ENCODE results near the gene IFRD2. TPM values are rescaled to one million over a fixed set of nuclear protein-coding genes. Genes with fewer than 3 reads are reported as not detected.

Gene IFRD2
- total and polyA plus RNA-seq, 2 of the 8 experiments (the other 6 are each of a cell fraction or from before 2014, with no cell fraction given) = 76.7 to 88.8 TPM

DNA sequence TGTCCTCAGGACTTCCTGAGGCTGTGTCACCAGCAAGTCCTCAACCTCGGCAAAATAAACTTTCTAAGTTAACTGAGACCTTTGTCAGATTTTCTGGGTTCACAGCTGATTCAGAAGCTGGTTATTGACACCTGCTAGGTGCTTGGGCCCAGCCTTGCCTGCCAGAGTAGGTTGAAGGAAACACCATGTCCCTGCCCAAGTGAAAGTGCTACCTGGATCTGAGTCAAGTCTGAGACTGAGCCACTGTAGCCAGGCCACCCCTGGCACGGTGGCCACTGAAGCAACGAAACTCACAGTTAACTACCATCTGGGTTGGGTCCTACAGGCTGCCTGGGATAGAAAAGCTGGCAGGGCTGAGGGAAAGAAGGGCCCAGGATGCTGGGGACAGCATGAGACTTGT, 22.1 kb upstream of the IFRD2 start:
- Histone ChIP-seq H3K18ac (ENCODE audit: extremely low read depth, low read length) (no peak overlapping the region), H3K4me2 (ENCODE audit: insufficient read depth in 1 of 2, low read depth in 2 of 2, low read length in 2 of 2) (no peak overlapping the region), H3K23ac (ENCODE audit: insufficient read length) (no peak overlapping the region), H3K36me3 (ENCODE audit: control insufficient read depth in 2 of 4, insufficient read depth in 4 of 4, low read length in 3 of 4) (peaks cover 9 to 27% (median 21%) of the 10 kb centered on the region in 4 experiments), H3K27me3 (replicated peaks in 1 of 4; ENCODE audit: control insufficient read depth in 3 of 4, extremely low read depth in 1 of 4, insufficient read depth in 3 of 4, low read length in 3 of 4) (no peaks in the 10 kb centered on the region), H3K79me2 (ENCODE audit: control insufficient read depth in 1 of 2, insufficient read depth in 2 of 2, low read length in 2 of 2) (peaks cover 0 to 10% of the 10 kb centered on the region in 2 experiments; a peak in 2 of 4 replicates), H2AFZ (ENCODE audit: low read length) (no peak overlapping the region), H3K4ac (replicated peaks; ENCODE audit: insufficient read length, low read depth, low read length) (no peak overlapping the region), H3K56ac (replicated peaks; ENCODE audit: insufficient read length, low read depth, low read length) (no peak overlapping the region), H3K79me1 (ENCODE audit: low read depth, low read length) (peaks cover 9% of the 10 kb centered on the region), H2BK20ac (ENCODE audit: low read length) (no peak overlapping the region), H3K14ac (ENCODE audit: insufficient read length) (no peak overlapping the region), H2BK15ac (ENCODE audit: low read length) (no peak overlapping the region), H4K5ac (ENCODE audit: insufficient read length, low read depth, low read length) (no peak overlapping the region), H3K9ac (replicated peaks in 1 of 4; ENCODE audit: extremely low read depth in 1 of 4, low read depth in 3 of 4, low read length in 3 of 4) (no peak overlapping the region), H3K4me3 (ENCODE audit: extremely low read depth in 1 of 4, insufficient read depth in 2 of 4, low read depth in 3 of 4, low read length in 4 of 4) (no peak overlapping the region), H3K27ac (ENCODE audit: low read depth, low read length) (no peak overlapping the region), H4K91ac (replicated peaks; ENCODE audit: insufficient read length, low read length) (no peak overlapping the region), H4K8ac (ENCODE audit: extremely low read depth, insufficient read depth, low read length) (no peak overlapping the region), H2AK5ac (ENCODE audit: low read depth, low read length) (no peak overlapping the region), H4K20me1 (replicated peaks in 1 of 2; ENCODE audit: control insufficient read depth in 1 of 2, insufficient read depth in 2 of 2, low read length in 2 of 2) (peaks cover 16 to 26% of the 10 kb centered on the region in 2 experiments), H3K9me3 (ENCODE audit: insufficient read depth in 2 of 2, low read depth in 1 of 2, low read length in 1 of 2) (peaks cover 7 to 13% of the 10 kb centered on the region in 2 experiments; a peak in 2 of 4 replicates), H2BK12ac (ENCODE audit: low read depth, low read length) (no peak overlapping the region), H3K4me1 (replicated peaks in 1 of 4; ENCODE audit: control insufficient read depth in 3 of 4, insufficient read depth in 4 of 4, low read length in 3 of 4) (peaks cover 0 to 3% (median 1%) of the 10 kb centered on the region in 4 experiments; a peak in 1 of 7 replicates), H2BK120ac (replicated peaks; ENCODE audit: low read depth, low read length) (no peak overlapping the region), H3K23me2 (ENCODE audit: low read depth, low read length) (no peaks in the 10 kb centered on the region), H2BK5ac (ENCODE audit: low read depth, low read length) (no peak overlapping the region)
- no peak for FAIRE-seq
- ChIA-PET CTCF (ENCODE audit: partially characterized antibody) (interaction anchor here (0.6 to 1.8 kb wide), 5 partner anchors 9 to 657 kb away, joined by 3 to 12 read pairs (median 4); partner anchors contain the start of genes HYAL3, LSMEM2 and NAA80), POLR2A (ENCODE audit: partially characterized antibody) (interaction anchor here (1.1 to 12.6 kb wide), 4 partner anchors 12 to 36 kb away, joined by 3 to 149 read pairs (median 6); partner anchors contain the start of genes CYB561D2, HYAL1, HYAL3 and NAA80)
- WGBS, 2 experiments (ENCODE audit: extremely low coverage in 1 of 2, insufficient coverage in 1 of 2, insufficient read length in 1 of 2, insufficient replicate concordance in 2 of 2, low coverage in 1 of 2, low lambda C conversion rate in 2 of 2, missing lambda C conversion rate in 1 of 2) = 92% methylated on average over 3 of the region's 3 CpGs; no CpG with 5 or more reads in 1 of the 2 experiments
- TF ChIP-seq BCL11A (IDR thresholded peaks at IDR 0.05; ENCODE audit: low read depth in 2 of 2, low read length in 2 of 2) (no peak), RXRA (IDR thresholded peaks at IDR 0.05; ENCODE audit: insufficient read depth, low read depth, low read length) (no peak), HDAC2 (IDR thresholded peaks at IDR 0.05; ENCODE audit: borderline replicate concordance in 1 of 2, low read depth in 2 of 2, low read length in 2 of 2) (no peak), KDM1A (IDR thresholded peaks at IDR 0.05; ENCODE audit: borderline replicate concordance, low read length) (no peak), NANOG (IDR thresholded peaks at IDR 0.05; ENCODE audit: insufficient read depth, low read depth, low read length, poor library complexity, severe bottlenecking) (no peak), RAD21 (IDR thresholded peaks at IDR 0.05 in 1 of 2, conservative IDR thresholded peaks at IDR 0.05 in 1 of 2; ENCODE audit: low read depth in 2 of 2, low read length in 2 of 2) (no peak)
- no peak for DNase-seq (ENCODE audit: low read depth in 1 of 2, low spot score in 2 of 2)

Data from H1 (cell line).